Esophagus squamous epithelium (tissue), 5 donors: ENCODE data around the gene RAB5B. TPM values are rescaled to one million over a fixed set of nuclear protein-coding genes. Genes with fewer than 3 reads are reported as not detected.
A peak's percentile ranks its signal among the peaks of the same experiment; 100 is the strongest.

Experiments used
- DNase-seq: peaks from one replicate; lab custom pipeline; 2025; lab: John Stamatoyannopoulos, UW
- H3K27ac ChIP-seq, 4 donors: fragments of 200-600 bp; sonication (generic); one replicate each; pipeline ENCODE4 v1.5.1; 2016 to 2019; ENCODE audit warnings: mild to moderate bottlenecking in 1 of 4
- H3K27me3 ChIP-seq, 4 donors: fragments of 200-600 bp; sonication (generic); 1 replicate in 3 of 4; 2 replicates in 1 of 4; pipeline versions ENCODE4 v1.5.1 to v1.6.0; 2017 to 2021; ENCODE audit warnings: antibody characterized with exemption in 1 of 4
- H3K36me3 ChIP-seq, 3 donors: fragments of 200-600 bp; sonication (generic); one replicate each; pipeline ENCODE4 v1.5.1; 2016 to 2019
- H3K4me1 ChIP-seq, 3 donors: fragments of 200-600 bp; sonication (generic); one replicate each; pipeline ENCODE4 v1.5.1; 2017 to 2019
- H3K4me3 ChIP-seq, 4 donors: fragments of 200-600 bp; sonication (generic); 1 replicate in 3 of 4; 2 replicates in 1 of 4; pipeline ENCODE4 v1.5.1; 2016 to 2019; ENCODE audit warnings: mild to moderate bottlenecking in 2 of 4, moderate library complexity in 1 of 4
- H3K9me3 ChIP-seq, 3 donors: fragments of 200-600 bp; sonication (generic); one replicate each; pipeline ENCODE4 v1.5.1; 2016 to 2019
- CTCF ChIP-seq, 6 experiments: fragments of 450-650 bp in 4 of 6; fragments of 200-600 bp in 2 of 6; sonication (generic) in 2 of 6; IDR thresholded peaks; one replicate each; pipeline ENCODE4 v1.5.1; 2016 to 2019; ENCODE audit warnings: antibody characterized with exemption in 6 of 6, mild to moderate bottlenecking in 4 of 6, moderate library complexity in 4 of 6
- POLR2A ChIP-seq, 4 donors: fragments of 450-650 bp; IDR thresholded peaks; one replicate each; pipeline ENCODE4 v1.6.1; 2017; ENCODE audit warnings: antibody characterized with exemption in 4 of 4, mild to moderate bottlenecking in 4 of 4, moderate library complexity in 3 of 4
- WGBS, 2 donors: methylation state at CpG; one replicate each; pipeline ENCODE4 v1.1.5; 2018; 5-methylcytosine and 5-hydroxymethylcytosine counted together
- intact Hi-C: fragments of 100-400 bp; cut with DNase I; formaldehyde crosslinking; loops from one replicate; pipeline ENCODE4 v1.15.0; 2022
- total RNA-seq, 4 donors: library from RNA; depleted of rRNA; stranded (reverse); fragments of >200 nt; gene quantifications; one replicate each; pipeline ENCODE4 v1.1.0, GENCODE V29; 2016
- donor health status: DM: yes; HTN: yes; CAD: no.

Gene RAB5B
- total RNA-seq, 4 donors from 2014 or later = 78.2 to 94.2 (median 86.4) TPM

GRCh38 chr12:55934773-55935172 is 39.1 kb upstream of the RAB5B start:
- Histone ChIP-seq H3K36me3 (peaks cover 0 to 46% (median 5%) of the 10 kb centered on the region in 3 donors), H3K9me3 (no peaks in the 10 kb centered on the region), H3K4me1 (peaks cover 26 to 93% (median 34%) of the 10 kb centered on the region in 3 donors), H3K4me3 (peak overlapping the region in 1 of 4 donors; percentile 27), H3K27ac (peak overlapping the region in 3 of 4 donors; percentile 21 to 100 (median 95)), H3K27me3 (no peaks in the 10 kb centered on the region)
- DNase-seq = no peak
- WGBS, 2 donors = 78 to 80% methylated on average over 1 of the region's 1 CpG
- intact Hi-C loops = no loop called here
- TF ChIP-seq CTCF (IDR thresholded peaks at IDR 0.05) (no peak), POLR2A (IDR thresholded peaks at IDR 0.05) (no peak)

- peak overlapping the region; percentile 14 to 100 (median 58) for H3K27ac ChIP-seq
- TF ChIP-seq CTCF (IDR thresholded peaks at IDR 0.05) = no peak
- TF ChIP-seq POLR2A (IDR thresholded peaks at IDR 0.05) = no peak
- peaks cover 25 to 93% (median 35%) of the 10 kb centered on the region in 3 donors for H3K4me1 ChIP-seq
- intact Hi-C loops = no loop called here
- H3K27me3 ChIP-seq = no peaks in the 10 kb centered on the region
- no peaks in the 10 kb centered on the region for H3K9me3 ChIP-seq
- no peak for DNase-seq
- peaks cover 4 to 53% (median 8%) of the 10 kb centered on the region in 3 donors for H3K36me3 ChIP-seq
- WGBS, 2 donors = 65 to 88% methylated on average over 16 to 18 of the region's 26 CpGs
- peak overlapping the region in 3 of 4 donors; percentile 23 to 32 (median 27) for H3K4me3 ChIP-seq
Measured at GRCh38 chr12:55935738-55936151, 38.1 kb upstream of the RAB5B start.

GRCh38 chr12:55937981-55938380 is 35.9 kb upstream of the RAB5B start:
- 56 to 61% methylated on average over 2 of the region's 2 CpGs for WGBS, 2 donors
- intact Hi-C loops = no loop called here
- TF ChIP-seq CTCF (IDR thresholded peaks at IDR 0.05) = no peak
- TF ChIP-seq POLR2A (IDR thresholded peaks at IDR 0.05) = no peak
- Histone ChIP-seq H3K27me3 (no peaks in the 10 kb centered on the region), H3K9me3 (no peaks in the 10 kb centered on the region), H3K36me3 (peaks cover 9 to 75% (median 29%) of the 10 kb centered on the region in 3 donors), H3K27ac (peak overlapping the region; percentile 44 to 100 (median 82)), H3K4me3 (no peak overlapping the region), H3K4me1 (peaks cover 15 to 86% (median 28%) of the 10 kb centered on the region in 3 donors)
- DNase-seq = no peak

- peaks cover 9 to 85% (median 39%) of the 10 kb centered on the region in 3 donors for H3K36me3 ChIP-seq
- TF ChIP-seq POLR2A (IDR thresholded peaks at IDR 0.05) (no peak), CTCF (IDR thresholded peaks at IDR 0.05) (no peak)
- H3K4me3 ChIP-seq = no peak overlapping the region
- peak overlapping the region; percentile 70 to 100 (median 88) for H3K27ac ChIP-seq
- H3K27me3 ChIP-seq = no peaks in the 10 kb centered on the region
- no peaks in the 10 kb centered on the region for H3K9me3 ChIP-seq
- peaks cover 12 to 76% (median 21%) of the 10 kb centered on the region in 3 donors for H3K4me1 ChIP-seq
- DNase-seq = no peak
- 38 to 59% methylated on average over 3 to 6 of the region's 8 CpGs for WGBS, 2 donors
- intact Hi-C loops = no loop called here
Measured at GRCh38 chr12:55938826-55939501, 34.9 kb upstream of the RAB5B start.

GRCh38 chr12:55940065-55940732 is 33.7 kb upstream of the RAB5B start:
- Histone ChIP-seq H3K9me3 (no peaks in the 10 kb centered on the region), H3K27ac (peak overlapping the region; percentile 70 to 100 (median 88)), H3K4me1 (peaks cover 7 to 64% (median 19%) of the 10 kb centered on the region in 3 donors), H3K36me3 (peaks cover 17 to 97% (median 51%) of the 10 kb centered on the region in 3 donors), H3K27me3 (no peaks in the 10 kb centered on the region), H3K4me3 (peak overlapping the region in 3 of 4 donors; percentile 13 to 47 (median 14))
- no peak for DNase-seq
- intact Hi-C loops = loop anchor here (5.0 kb wide), 1 partner anchor 198 kb away; the partner anchor contains the start of gene GDF11
- TF ChIP-seq CTCF (IDR thresholded peaks at IDR 0.05) (peak; percentile 85 to 92 (median 90)), POLR2A (IDR thresholded peaks at IDR 0.05) (peak in 1 of 4 donors; percentile 11)
- 13 to 26% methylated on average over 2 to 12 of the region's 18 CpGs for WGBS, 2 donors
